ENCODE measurements around the gene TPPP2.

The TPPP2 gene

GRCh38 chr14:21017528-21018245, 12.3 kb upstream of the TPPP2 start:
- DNase-seq (ENCODE audit: low spot score), result no peak

DNA sequence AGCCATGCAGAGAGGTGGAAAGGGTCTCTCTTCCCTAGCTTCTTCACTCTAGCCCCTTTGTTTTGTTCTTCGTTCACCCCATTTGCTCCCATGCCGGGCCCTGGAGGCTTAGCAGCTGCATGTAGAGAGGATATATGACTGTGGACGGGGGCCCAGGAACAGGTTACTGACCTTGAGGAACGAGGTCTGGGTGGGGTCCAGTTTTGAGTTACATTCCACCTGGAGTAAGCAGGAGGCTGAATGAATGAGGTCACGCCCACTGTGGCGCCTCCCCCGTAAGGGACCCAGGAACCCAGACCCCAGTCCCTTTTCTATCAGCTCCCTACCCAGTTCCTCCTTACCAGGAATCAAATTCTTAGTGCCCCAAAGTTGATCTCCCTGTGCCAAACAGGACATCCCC, 11.7 kb upstream of the TPPP2 start:
- DNase-seq (ENCODE audit: low spot score), result no peak

- DNase-seq (ENCODE audit: low spot score), result no peak
These were observed 11.2 kb upstream of the TPPP2 start for GRCh38 chr14:21018781-21019180.

- DNase-seq (ENCODE audit: low spot score), result no peak
These were observed 10.7 kb upstream of the TPPP2 start for GRCh38 chr14:21019366-21019765.

DNA sequence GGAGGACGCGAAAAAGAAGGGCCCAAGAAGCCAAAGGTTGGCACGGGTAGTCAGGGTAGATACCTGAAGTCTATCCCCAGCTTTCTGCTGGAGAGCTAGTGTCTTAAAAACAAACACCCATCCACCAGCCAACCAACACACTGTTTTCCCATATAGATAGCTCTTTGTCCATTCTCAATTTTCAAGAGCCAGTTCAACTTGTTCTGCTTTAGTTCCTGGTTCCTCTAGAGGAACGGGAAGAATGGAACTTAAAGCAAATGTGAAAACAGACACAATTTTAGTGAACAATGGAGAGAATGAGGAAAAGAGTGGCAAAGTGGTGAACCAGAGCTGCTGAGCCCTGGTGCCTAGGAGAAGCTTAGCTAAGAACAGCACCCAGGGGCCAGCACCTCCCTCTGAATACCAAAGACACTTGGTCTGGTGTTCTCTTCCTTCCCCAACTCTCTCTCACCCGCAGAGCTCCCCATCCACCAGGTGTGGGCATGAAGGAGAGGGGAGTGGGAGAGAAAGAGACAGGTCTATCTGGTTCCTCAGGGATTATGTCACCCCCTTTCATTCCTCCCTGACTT, 9.0 kb upstream of the TPPP2 start:
- DNase-seq (ENCODE audit: low spot score), result no peak

- no peak for DNase-seq (ENCODE audit: low spot score)
These were observed 7.3 kb upstream of the TPPP2 start for GRCh38 chr14:21022686-21023085.

DNA sequence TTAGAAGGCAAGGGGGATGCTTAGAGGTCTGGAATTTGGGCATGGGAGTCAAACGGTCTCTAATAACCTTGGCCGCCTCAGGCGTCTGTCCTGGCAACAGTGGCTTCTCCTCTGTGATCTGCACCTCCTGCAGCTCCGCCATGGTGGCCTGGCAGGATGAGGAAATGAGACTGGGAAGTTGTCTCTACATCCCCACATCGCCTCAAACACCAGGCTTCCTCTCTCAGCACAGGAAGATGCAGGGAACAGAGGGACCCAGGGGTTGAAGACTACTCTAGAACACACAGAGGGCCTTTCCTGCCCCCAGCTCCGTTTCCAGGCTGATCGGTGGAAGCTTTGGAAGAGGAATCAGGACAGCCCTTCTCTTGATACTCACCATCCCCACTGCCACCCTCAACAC, 6.8 kb upstream of the TPPP2 start:
- DNase-seq (ENCODE audit: low spot score), result no peak

DNA sequence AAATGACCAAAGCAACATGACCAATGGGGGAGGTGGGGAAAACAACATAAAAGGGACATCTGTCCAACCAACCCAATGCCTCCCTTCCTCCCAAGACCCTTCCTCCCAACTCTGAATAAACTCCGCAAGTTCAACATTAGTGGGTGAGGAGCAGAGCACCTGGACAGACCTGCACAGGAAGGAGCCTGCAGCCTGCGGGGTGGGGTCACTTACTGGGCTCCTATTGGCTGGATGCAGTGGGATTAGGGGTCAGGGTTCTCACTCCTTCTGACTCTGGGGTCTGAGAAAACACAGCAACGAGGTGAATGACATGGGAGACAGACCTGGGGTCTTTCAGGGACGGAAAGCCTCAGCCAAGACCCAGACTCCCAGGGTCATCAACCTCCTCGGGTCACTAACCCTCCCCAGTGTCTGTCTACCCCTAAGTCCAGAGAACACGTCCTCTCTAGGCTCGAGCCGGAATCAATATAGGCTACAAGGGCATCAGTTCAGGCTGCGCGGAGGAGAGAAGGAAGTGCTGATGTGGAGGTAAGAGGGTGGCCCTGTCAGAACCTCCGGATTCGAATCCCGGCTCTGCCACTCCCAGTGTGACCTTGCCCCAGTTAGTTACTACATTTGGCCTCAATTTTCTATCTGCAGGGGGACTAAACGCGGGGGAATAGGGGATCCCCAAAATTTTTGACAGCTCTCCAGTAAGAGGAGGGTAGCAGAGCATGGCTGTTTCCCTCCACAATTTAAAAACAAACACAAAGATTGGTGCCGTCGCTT, 6.0 kb upstream of the TPPP2 start:
- no peak for DNase-seq (ENCODE audit: low spot score)

GRCh38 chr14:21024585-21025370, 5.2 kb upstream of the TPPP2 start, which contains the start of gene NDRG2:
Gene NDRG2, minus strand, starts transcription at chr14:21025061. Its CDS starts 1,746 bp downstream, at chr14:21023315.
- DNase-seq (ENCODE audit: low spot score), result peak; percentile 84

GRCh38 chr14:21025371-21026273, 4.4 kb upstream of the TPPP2 start:
- DNase-seq (ENCODE audit: low spot score), result peak; percentile 92

- DNase-seq (ENCODE audit: low spot score), result peak; percentile 97
These were observed 3.6 kb upstream of the TPPP2 start for GRCh38 chr14:21026274-21026987.

DNA sequence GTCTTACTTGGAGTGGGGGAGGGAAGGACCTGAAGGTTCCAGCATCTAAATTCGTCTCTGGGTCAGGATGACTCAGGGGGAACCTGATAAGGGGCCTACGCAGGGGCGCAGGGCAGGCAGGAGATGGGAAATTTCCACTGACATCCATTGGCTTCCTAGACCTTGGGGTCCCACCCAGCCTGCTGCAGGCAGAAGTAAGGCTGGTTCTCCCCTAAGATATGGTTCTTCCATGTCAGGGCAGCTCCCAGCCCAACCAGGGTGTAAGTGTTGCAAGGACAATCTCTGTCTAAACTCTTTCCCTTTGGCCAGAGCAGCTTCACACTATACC, 3.1 kb upstream of the TPPP2 start:
- no peak for DNase-seq (ENCODE audit: low spot score)

- DNase-seq (ENCODE audit: low spot score), result no peak
These were observed 514 bp downstream of the TPPP2 start for GRCh38 chr14:21030531-21030930.

- no peak for DNase-seq (ENCODE audit: low spot score)
These were observed 2.5 kb downstream of the TPPP2 start for GRCh38 chr14:21032326-21033132.

- no peak for DNase-seq (ENCODE audit: low spot score)
These were observed 3.2 kb downstream of the TPPP2 start for GRCh38 chr14:21033133-21033698.

GRCh38 chr14:21034707-21035106, 4.7 kb downstream of the TPPP2 start, which contains the start of gene RNASE13:
Gene RNASE13, minus strand, starts transcription at chr14:21034807. Its CDS starts 519 bp downstream, at chr14:21034288.
- no peak for DNase-seq (ENCODE audit: low spot score)

DNA sequence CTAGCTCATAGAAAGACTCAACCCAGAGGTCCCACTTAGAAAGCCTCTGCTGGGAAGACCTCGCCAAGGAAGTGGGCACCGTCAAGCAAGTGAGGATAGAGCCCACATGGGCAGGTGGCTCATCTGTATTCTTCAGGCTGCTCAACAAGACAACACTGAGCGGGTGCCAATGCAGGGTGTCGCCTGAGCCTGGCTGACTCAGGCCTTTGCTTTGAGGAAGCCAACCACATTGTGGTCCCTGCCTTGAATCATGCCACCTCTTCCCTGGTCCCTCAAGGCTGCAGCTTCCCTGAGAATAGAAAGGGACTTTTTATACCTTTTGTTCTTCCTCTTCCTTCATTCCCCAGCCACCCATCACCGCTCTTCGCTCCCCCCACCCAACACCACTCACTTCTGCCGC, 6.7 kb downstream of the TPPP2 start:
- DNase-seq (ENCODE audit: low spot score), result no peak

DNA sequence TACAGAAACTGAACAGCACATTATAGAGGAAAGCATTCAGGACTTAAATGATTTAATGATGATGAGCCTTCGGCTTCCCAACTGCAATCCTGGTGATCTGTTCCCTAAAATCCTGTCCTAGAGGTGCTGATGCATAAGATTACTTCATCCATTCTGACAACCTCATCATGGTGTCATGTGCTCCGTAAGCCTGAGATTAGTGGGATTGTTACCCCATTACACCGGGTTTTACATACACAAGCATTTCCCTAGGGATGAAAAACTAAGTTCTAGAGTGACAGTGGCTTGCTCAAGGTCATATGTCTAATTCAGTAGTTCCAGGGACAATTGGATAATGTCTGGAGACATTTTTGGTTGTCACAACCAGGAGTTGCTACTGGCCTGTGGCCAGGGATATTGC, 7.1 kb downstream of the TPPP2 start:
- DNase-seq (ENCODE audit: low spot score), result no peak
